T-cell (primary cell): ENCODE data around the gene OTUD3. TPM values are rescaled to one million over a fixed set of nuclear protein-coding genes. Genes with fewer than 3 reads are reported as not detected.
"Not testable (repeated sequence)": the region's sequence is repeated elsewhere in the genome, so short reads cannot be mapped to it uniquely, and the experiment has no call there.

Source experiments
- ATAC-seq, 4 experiments: fragments of 200-7000 bp in 3 of 4; fragments of 150-1000 bp in 1 of 4; cut with Tn5 transposase; replicated peaks in 1 of 4; 1 replicate in 3 of 4; 2 replicates in 1 of 4; pipeline ENCODE4 v1.10.0; 2021; ENCODE audit warnings: moderate library complexity in 3 of 4, mild to moderate bottlenecking in 2 of 4, moderate number of reproducible peaks in 1 of 4
- CTCF ChIA-PET, 2 donors: fragments of 300-600 bp; sonication (Branson Sonifier 250); formaldehyde crosslinking; loops; one replicate each; lab custom pipeline; 2022; ENCODE audit warnings: antibody characterized with exemption in 2 of 2; lab: Charles Lee
- POLR2A ChIA-PET, 2 donors: fragments of 300-600 bp; sonication (Branson Sonifier 250); formaldehyde crosslinking; loops; one replicate each; lab custom pipeline; 2022; ENCODE audit warnings: antibody characterized with exemption in 2 of 2; lab: Charles Lee
- DNase-seq, 35 experiments: peaks; one replicate each; pipeline versions ENCODE4 v3.0.0 to v3.0.0-alpha.2; 2013 to 2023
- H3K27ac ChIP-seq: one replicate; pipeline ENCODE4 v1.5.1; 2013; ENCODE audit warnings: low read length
- H3K27me3 ChIP-seq, 2 experiments: replicated peaks in 1 of 2; 1 replicate in 1 of 2; 2 replicates in 1 of 2; pipeline versions ENCODE4 v1.6.1 to v1.7.0; 2013; ENCODE audit warnings: low read length in 1 of 2, mixed read lengths in 1 of 2; ENCODE audit not compliant: control insufficient read depth in 2 of 2, insufficient read depth in 2 of 2; ENCODE audit errors: extremely low read depth in 1 of 2
- H3K36me3 ChIP-seq, 2 donors: 1 replicate in 1 of 2; 2 replicates in 1 of 2; pipeline versions ENCODE4 v1.6.1 to v1.7.0; 2013; ENCODE audit warnings: low read length in 1 of 2; ENCODE audit not compliant: control insufficient read depth in 2 of 2, insufficient read depth in 1 of 2; ENCODE audit errors: extremely low read depth in 1 of 2
- H3K4me1 ChIP-seq, 2 experiments: 1 replicate in 1 of 2; 2 replicates in 1 of 2; pipeline versions ENCODE4 v1.6.1 to v1.7.0; 2013; ENCODE audit warnings: low read length in 2 of 2, mixed read lengths in 1 of 2; ENCODE audit not compliant: insufficient read depth in 2 of 2, control insufficient read depth in 1 of 2; ENCODE audit errors: extremely low read depth in 1 of 2
- H3K4me3 ChIP-seq, 2 donors: 1 replicate in 1 of 2; 2 replicates in 1 of 2; pipeline versions ENCODE4 v1.5.1 to v1.7.0; 2013; ENCODE audit warnings: mild to moderate bottlenecking in 2 of 2, low read length in 1 of 2, moderate library complexity in 1 of 2; ENCODE audit not compliant: control insufficient read depth in 1 of 2; ENCODE audit errors: extremely low read depth in 1 of 2
- H3K9me3 ChIP-seq: 2 replicates; pipeline ENCODE4 v1.7.0; 2013
- H3K27ac Mint-ChIP-seq, 2 donors: one replicate each; pipeline ENCODE4 v1.8.0; 2020 to 2021; ENCODE audit warnings: mild to moderate bottlenecking in 2 of 2, mixed read lengths in 2 of 2
- H3K27me3 Mint-ChIP-seq, 2 donors: one replicate each; pipeline ENCODE4 v1.8.0; 2021 to 2022; ENCODE audit warnings: mixed read lengths in 2 of 2
- H3K36me3 Mint-ChIP-seq: one replicate; pipeline ENCODE4 v1.8.0; 2021; ENCODE audit warnings: mixed read lengths
- H3K4me1 Mint-ChIP-seq, 3 donors: one replicate each; pipeline ENCODE4 v1.8.0; 2020 to 2022; ENCODE audit warnings: mixed read lengths in 3 of 3, mild to moderate bottlenecking in 1 of 3
- H3K4me3 Mint-ChIP-seq, 3 donors: one replicate each; pipeline ENCODE4 v1.8.0; 2020 to 2022; ENCODE audit warnings: mild to moderate bottlenecking in 3 of 3, mixed read lengths in 3 of 3, moderate library complexity in 3 of 3
- H3K9me3 Mint-ChIP-seq, 3 donors: one replicate each; pipeline ENCODE4 v1.8.0; 2020 to 2022; ENCODE audit warnings: mixed read lengths in 3 of 3
- WGBS: methylation state at CpG from one replicate; pipeline ENCODE4 v1.1.5; 2013; ENCODE audit warnings: missing lambda C conversion rate; ENCODE audit not compliant: insufficient coverage; 5-methylcytosine and 5-hydroxymethylcytosine counted together
- total RNA-seq, 35 experiments: library from RNA in 6 of 35; stranded (reverse) in 6 of 35; fragments of 120-200 nt in 1 of 35; gene quantifications; one replicate each; pipeline versions ENCODE4 v1.2.1 to v1.2.4 and lab custom pipeline; 2013 to 2026

Gene OTUD3
- total RNA-seq, 5 donors from 2014 or later (not counting 1 experiment from before 2014, with no cell fraction given): 10.6 to 20.4 (median 13.6) TPM

DNA sequence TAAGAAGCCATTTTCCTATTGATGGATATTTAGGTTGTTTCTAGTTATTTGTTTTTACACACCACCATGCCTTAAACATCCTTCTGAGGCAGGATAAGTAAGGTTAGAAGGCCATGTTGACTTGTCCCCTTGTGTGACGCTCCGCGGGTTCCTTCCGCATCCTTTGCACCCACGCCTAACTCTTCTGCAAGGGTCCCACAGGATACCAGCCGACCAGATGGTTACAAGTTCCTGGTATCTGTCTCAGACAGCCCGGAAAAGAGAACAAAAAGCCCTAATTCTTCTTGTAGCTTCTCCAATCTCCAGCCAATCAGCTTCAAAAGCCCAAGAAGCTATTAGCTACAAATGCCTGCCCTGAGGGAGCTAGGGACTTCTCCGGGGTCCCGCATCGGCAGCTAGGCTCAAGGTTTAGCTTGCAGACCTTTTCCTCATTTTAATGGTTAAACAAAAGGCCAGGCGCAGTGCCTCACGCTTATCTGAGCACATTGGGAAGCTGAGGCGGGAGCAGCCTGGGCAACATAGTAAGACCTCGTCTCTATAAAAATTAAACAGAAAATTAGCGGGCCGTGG is 4.9 kb upstream of the OTUD3 start:
- Mint-ChIP-seq H3K27me3 (peaks cover 35 to 37% of the 10 kb centered on the region in 2 donors), H3K36me3 (no peaks in the 10 kb centered on the region), H3K9me3 (no peaks in the 10 kb centered on the region), H3K4me1 (peaks cover 4 to 6% (median 4%) of the 10 kb centered on the region in 3 donors), H3K27ac (no peak overlapping the region), H3K4me3 (no peak overlapping the region)
- DNase-seq: no peak
- Histone ChIP-seq H3K36me3 (no peaks in the 10 kb centered on the region), H3K4me1 (peaks cover 0 to 5% of the 10 kb centered on the region in 2 experiments), H3K4me3 (no peak overlapping the region), H3K27ac (no peak overlapping the region), H3K27me3 (peaks cover 8 to 29% of the 10 kb centered on the region in 2 experiments), H3K9me3 (no peaks in the 10 kb centered on the region)
- ChIA-PET POLR2A (no interaction called here), CTCF (interaction anchor here in 1 of 2 donors (0.6 kb wide), 1 partner anchor 70 kb away, joined by 5 read pairs; no protein-coding TSS in a partner anchor)
- ATAC-seq: no peak
- 72% methylated on average over 10 of the region's 16 CpGs for WGBS

DNA sequence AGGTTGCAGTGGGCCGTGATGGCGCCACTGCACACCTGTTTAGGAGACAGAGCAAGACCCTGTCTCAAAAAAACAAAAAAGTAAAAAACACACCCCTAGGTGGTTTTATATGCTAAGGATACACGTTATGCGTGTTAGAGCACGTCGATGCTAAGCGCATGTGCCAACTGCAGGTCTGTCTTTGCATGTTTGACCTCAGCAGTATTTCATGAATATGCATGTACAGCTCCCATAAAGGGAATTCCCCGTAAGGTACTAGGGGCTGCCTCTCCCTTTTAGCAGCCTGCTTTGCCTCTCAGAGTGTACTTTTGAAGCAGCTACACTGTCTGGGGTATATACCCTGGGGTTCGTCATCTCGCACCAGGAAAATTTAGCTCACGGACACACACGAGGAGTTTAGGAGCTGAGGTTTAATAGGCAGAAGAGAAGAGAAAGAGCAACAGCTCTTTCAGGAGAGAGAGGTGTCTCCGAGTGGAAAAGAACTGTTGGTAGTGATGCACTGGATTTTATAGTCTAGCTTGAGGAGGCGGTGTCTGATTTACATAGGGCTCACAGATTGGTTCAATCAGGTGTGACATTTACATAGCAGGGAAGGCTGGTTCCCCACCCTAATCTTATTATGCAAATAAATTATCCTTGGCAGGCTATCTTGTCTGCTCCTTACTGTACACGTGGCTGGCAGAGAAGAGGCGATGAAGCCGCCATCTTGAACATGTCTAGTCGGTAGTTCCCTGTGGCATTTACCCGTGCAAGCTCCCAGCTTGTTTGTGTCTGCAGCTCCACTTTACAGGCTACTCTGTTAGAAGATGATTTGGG is 4.2 kb upstream of the OTUD3 start:
- H3K27me3 Mint-ChIP-seq: peaks cover 28 to 32% of the 10 kb centered on the region in 2 donors

DNA sequence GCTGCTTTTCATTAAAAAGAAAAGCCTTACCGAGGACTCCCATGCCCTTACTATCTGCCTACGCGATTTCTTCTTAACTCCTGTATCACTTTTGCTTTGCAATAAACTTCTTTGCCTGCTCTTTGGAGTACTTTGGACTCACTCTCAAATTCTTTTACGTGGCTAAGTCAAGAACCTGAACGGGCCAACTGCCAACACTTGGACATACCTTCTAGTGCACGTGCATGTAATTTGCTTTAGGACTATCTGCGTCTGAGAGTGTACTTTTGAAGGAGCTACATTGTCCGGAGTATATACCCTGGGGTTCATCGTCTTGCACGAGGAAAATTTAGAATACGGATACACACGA is 3.6 kb upstream of the OTUD3 start:
- peaks cover 6 to 22% of the 10 kb centered on the region in 2 experiments for H3K27me3 ChIP-seq
- no peak overlapping the region for H3K4me3 Mint-ChIP-seq
- no peaks in the 10 kb centered on the region for H3K36me3 ChIP-seq
- DNase-seq (no peak), ATAC-seq (no peak)
- H3K27ac ChIP-seq: no peak overlapping the region
- CTCF ChIA-PET: no interaction called here
- no peak overlapping the region for H3K27ac Mint-ChIP-seq
- H3K4me1 ChIP-seq: peaks cover 1 to 14% of the 10 kb centered on the region in 2 experiments
- no peaks in the 10 kb centered on the region for H3K9me3 Mint-ChIP-seq
- no peaks in the 10 kb centered on the region for H3K9me3 ChIP-seq
- peaks cover 12 to 14% (median 13%) of the 10 kb centered on the region in 3 donors for H3K4me1 Mint-ChIP-seq
- H3K4me3 ChIP-seq: no peak overlapping the region
- peaks cover 22 to 26% of the 10 kb centered on the region in 2 donors for H3K27me3 Mint-ChIP-seq
- no peaks in the 10 kb centered on the region for H3K36me3 Mint-ChIP-seq
- WGBS: 95% methylated on average over 11 of the region's 12 CpGs
- POLR2A ChIA-PET: no interaction called here

More for the DNA sequence above, 4.2 kb upstream of the OTUD3 start:
- Histone ChIP-seq H3K27me3 (peaks cover 6 to 25% of the 10 kb centered on the region in 2 experiments), H3K9me3 (no peaks in the 10 kb centered on the region), H3K27ac (no peak overlapping the region), H3K4me3 (no peak overlapping the region), H3K36me3 (no peaks in the 10 kb centered on the region), H3K4me1 (peaks cover 0 to 8% of the 10 kb centered on the region in 2 experiments)
- Mint-ChIP-seq H3K9me3 (no peaks in the 10 kb centered on the region), H3K4me1 (peaks cover 6 to 9% (median 7%) of the 10 kb centered on the region in 3 donors), H3K36me3 (no peaks in the 10 kb centered on the region), H3K27ac (no peak overlapping the region), H3K4me3 (no peak overlapping the region)
- no peak for DNase-seq
- CTCF ChIA-PET: interaction anchor here in 1 of 2 donors (0.6 kb wide), 1 partner anchor 71 kb away, joined by 5 read pairs; no protein-coding TSS in a partner anchor
- 89% methylated on average over 16 of the region's 19 CpGs for WGBS
- no peak for ATAC-seq
- POLR2A ChIA-PET: no interaction called here

DNA sequence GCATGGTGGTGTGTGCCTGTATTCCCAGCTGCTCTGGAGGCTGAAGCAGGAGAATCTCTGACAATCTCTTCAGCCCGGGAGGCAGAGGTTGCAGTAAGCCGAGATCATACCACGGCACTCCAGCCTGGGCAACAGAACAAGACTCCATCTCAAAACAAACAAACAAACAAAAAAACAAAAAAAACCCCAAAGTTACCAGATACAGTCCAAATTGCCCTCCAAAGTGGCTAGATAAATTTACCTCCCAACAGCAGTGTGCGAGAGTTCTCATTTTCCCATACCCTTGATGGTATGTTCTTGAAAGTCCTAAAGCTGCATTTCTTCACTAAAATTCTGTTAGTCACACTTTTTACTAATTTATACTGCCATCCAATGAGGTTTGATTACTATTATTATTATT is 3.0 kb upstream of the OTUD3 start:
- ATAC-seq (no peak), DNase-seq (no peak)
- peaks cover 3 to 19% of the 10 kb centered on the region in 2 experiments for H3K4me1 ChIP-seq
- no peaks in the 10 kb centered on the region for H3K36me3 Mint-ChIP-seq
- ChIA-PET POLR2A (interaction anchor here in 1 of 2 donors (0.6 kb wide), 1 partner anchor 52 kb away, joined by 3 read pairs; no protein-coding TSS in a partner anchor), CTCF (no interaction called here)
- H3K4me3 ChIP-seq: no peak overlapping the region
- peaks cover 6 to 20% of the 10 kb centered on the region in 2 experiments for H3K27me3 ChIP-seq
- H3K4me1 Mint-ChIP-seq: peaks cover 18 to 21% (median 19%) of the 10 kb centered on the region in 3 donors
- H3K27me3 Mint-ChIP-seq: peaks cover 22 to 24% of the 10 kb centered on the region in 2 donors
- WGBS: 82% methylated on average over 3 of the region's 4 CpGs
- H3K9me3 ChIP-seq: no peaks in the 10 kb centered on the region
- no peak overlapping the region for H3K27ac Mint-ChIP-seq
- no peak overlapping the region for H3K27ac ChIP-seq
- H3K36me3 ChIP-seq: no peaks in the 10 kb centered on the region
- H3K9me3 Mint-ChIP-seq: no peaks in the 10 kb centered on the region
- no peak overlapping the region for H3K4me3 Mint-ChIP-seq

DNA sequence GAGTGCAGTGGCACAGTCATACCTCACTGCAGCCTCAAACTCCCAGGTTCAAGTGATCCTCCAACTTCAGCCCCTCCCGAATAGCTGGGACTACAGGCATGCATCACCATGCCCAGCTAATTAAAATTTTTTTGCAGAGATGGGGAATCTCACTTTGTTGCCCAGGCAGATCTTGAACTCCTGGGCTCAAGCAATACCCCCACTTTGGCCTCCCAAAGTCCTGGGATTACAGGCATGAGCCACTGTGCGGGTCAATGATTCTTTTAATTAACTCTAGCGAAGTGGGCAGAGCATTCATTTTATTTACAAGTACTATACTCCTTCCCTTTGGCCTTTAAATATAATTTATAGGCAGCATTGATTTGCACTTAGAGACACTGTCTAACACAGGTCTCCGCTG is 2.5 kb upstream of the OTUD3 start:
- ChIA-PET POLR2A (interaction anchor here in 1 of 2 donors (0.6 kb wide), 1 partner anchor 51 kb away, joined by 3 read pairs; no protein-coding TSS in a partner anchor), CTCF (no interaction called here)
- Mint-ChIP-seq H3K27me3 (peaks cover 21 to 22% of the 10 kb centered on the region in 2 donors), H3K27ac (no peak overlapping the region), H3K9me3 (no peaks in the 10 kb centered on the region), H3K4me3 (no peak overlapping the region), H3K4me1 (peaks cover 23 to 25% (median 23%) of the 10 kb centered on the region in 3 donors), H3K36me3 (no peaks in the 10 kb centered on the region)
- H3K27ac ChIP-seq: no peak overlapping the region
- H3K36me3 ChIP-seq: no peaks in the 10 kb centered on the region
- 100% methylated on average over 2 of the region's 4 CpGs for WGBS
- H3K27me3 ChIP-seq: peaks cover 6 to 18% of the 10 kb centered on the region in 2 experiments
- DNase-seq: no peak
- H3K9me3 ChIP-seq: no peaks in the 10 kb centered on the region
- ATAC-seq: no peak
- no peak overlapping the region for H3K4me3 ChIP-seq
- peaks cover 3 to 19% of the 10 kb centered on the region in 2 experiments for H3K4me1 ChIP-seq

DNA sequence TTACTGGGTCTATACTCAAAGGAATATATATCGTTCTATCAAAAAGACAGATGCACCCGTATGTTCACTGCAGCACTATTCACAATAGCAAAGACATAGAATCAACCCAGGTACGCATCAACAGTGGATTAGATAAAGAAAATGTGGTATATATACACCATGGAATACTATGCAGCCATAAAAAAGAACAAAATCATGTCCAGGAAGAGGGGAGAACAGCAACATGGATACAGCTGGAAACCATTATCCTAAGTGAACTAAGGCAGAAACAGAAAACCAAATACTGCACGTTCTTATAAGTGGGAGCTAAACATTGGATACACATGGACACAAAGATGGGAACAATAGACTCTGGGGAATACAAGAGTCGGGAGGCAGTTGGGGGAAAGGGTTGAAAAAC is 1.4 kb upstream of the OTUD3 start:
- H3K4me3 Mint-ChIP-seq: peak overlapping the region in 1 of 3 donors; percentile 11
- POLR2A ChIA-PET, CTCF ChIA-PET: not testable (repeated sequence)

More for the DNA sequence above, 1.4 kb upstream of the OTUD3 start:
- H3K9me3 ChIP-seq, ATAC-seq, DNase-seq, H3K27ac ChIP-seq, H3K27ac Mint-ChIP-seq, H3K36me3 ChIP-seq, H3K9me3 Mint-ChIP-seq, H3K36me3 Mint-ChIP-seq, H3K4me3 ChIP-seq: not testable (repeated sequence)
- Histone ChIP-seq H3K27me3 (peaks cover 6 to 11% of the 10 kb centered on the region in 2 experiments), H3K4me1 (peaks cover 3 to 24% of the 10 kb centered on the region in 2 experiments)
- H3K27me3 Mint-ChIP-seq: peaks cover 14 to 16% of the 10 kb centered on the region in 2 donors
- H3K4me1 Mint-ChIP-seq: peaks cover 33 to 37% (median 34%) of the 10 kb centered on the region in 3 donors
- WGBS: 100% methylated on average over 1 of the region's 5 CpGs
